ENCODE measurements around the gene RNFT1.
"Not testable (repeated sequence)": the region's sequence is repeated elsewhere in the genome, so short reads cannot be mapped to it uniquely, and the experiment has no call there.

GRCh38 chr17:59920637-59921036 is 43.9 kb downstream of the RNFT1 start:
- TF ChIP-seq, protein P1, sequence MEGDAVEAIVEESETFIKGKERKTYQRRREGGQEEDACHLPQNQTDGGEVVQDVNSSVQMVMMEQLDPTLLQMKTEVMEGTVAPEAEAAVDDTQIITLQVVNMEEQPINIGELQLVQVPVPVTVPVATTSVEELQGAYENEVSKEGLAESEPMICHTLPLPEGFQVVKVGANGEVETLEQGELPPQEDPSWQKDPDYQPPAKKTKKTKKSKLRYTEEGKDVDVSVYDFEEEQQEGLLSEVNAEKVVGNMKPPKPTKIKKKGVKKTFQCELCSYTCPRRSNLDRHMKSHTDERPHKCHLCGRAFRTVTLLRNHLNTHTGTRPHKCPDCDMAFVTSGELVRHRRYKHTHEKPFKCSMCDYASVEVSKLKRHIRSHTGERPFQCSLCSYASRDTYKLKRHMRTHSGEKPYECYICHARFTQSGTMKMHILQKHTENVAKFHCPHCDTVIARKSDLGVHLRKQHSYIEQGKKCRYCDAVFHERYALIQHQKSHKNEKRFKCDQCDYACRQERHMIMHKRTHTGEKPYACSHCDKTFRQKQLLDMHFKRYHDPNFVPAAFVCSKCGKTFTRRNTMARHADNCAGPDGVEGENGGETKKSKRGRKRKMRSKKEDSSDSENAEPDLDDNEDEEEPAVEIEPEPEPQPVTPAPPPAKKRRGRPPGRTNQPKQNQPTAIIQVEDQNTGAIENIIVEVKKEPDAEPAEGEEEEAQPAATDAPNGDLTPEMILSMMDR (conservative IDR thresholded peaks at IDR 0.05): not testable (repeated sequence)
- not testable (repeated sequence) for TF ChIP-seq ZFX (IDR thresholded peaks at IDR 0.05)
